Kidney (tissue), 14 donors: ENCODE results near the gene FKBP8. TPM values are rescaled to one million over a fixed set of nuclear protein-coding genes. Genes with fewer than 3 reads are reported as not detected.
A peak's percentile ranks its signal among the peaks of the same experiment; 100 is the strongest.

Source experiments
- DNase-seq, 5 donors: peaks; one replicate each; pipeline ENCODE4 v3.0.0-alpha.2; 2013 to 2020
- FAIRE-seq: peaks from 2 replicates; lab custom pipeline; 2012; peaks lifted over from hg19 to GRCh38; lab: Jason Lieb, UNC
- H3K27ac ChIP-seq, 2 donors: one replicate each; pipeline ENCODE4 v1.7.0; 2013; ENCODE audit warnings: low read depth in 2 of 2, low read length in 2 of 2, inconsistent platforms in 1 of 2
- H3K27me3 ChIP-seq: one replicate; pipeline ENCODE4 v1.7.1; 2013; ENCODE audit warnings: low read length, inconsistent platforms; ENCODE audit not compliant: control insufficient read depth, insufficient read depth
- H3K36me3 ChIP-seq, 3 donors: one replicate each; pipeline versions ENCODE4 v1.7.0 to v1.7.1; 2013; ENCODE audit warnings: low read length in 3 of 3, control low read depth in 1 of 3, inconsistent platforms in 1 of 3; ENCODE audit not compliant: insufficient read depth in 3 of 3, control insufficient read depth in 2 of 3
- H3K4me1 ChIP-seq, 3 donors: one replicate each; pipeline versions ENCODE4 v1.7.0 to v1.7.1; 2013; ENCODE audit warnings: low read length in 3 of 3, inconsistent platforms in 1 of 3, low read depth in 1 of 3; ENCODE audit not compliant: control insufficient read depth in 2 of 3, insufficient read depth in 2 of 3
- H3K4me3 ChIP-seq, 3 donors: one replicate each; pipeline versions ENCODE4 v1.7.0 to v1.8.1; 2013; ENCODE audit warnings: low read length in 3 of 3, control low read depth in 1 of 3, inconsistent platforms in 1 of 3
- H3K9ac ChIP-seq, 3 donors: one replicate each; pipeline versions ENCODE4 v1.7.0 to v1.7.1; 2013; ENCODE audit warnings: low read length in 3 of 3, control low read depth in 1 of 3, inconsistent platforms in 1 of 3
- H3K9me3 ChIP-seq, 3 donors: one replicate each; pipeline versions ENCODE4 v1.7.0 to v1.7.1; 2013; ENCODE audit warnings: low read length in 3 of 3, control low read depth in 1 of 3, inconsistent platforms in 1 of 3; ENCODE audit not compliant: control insufficient read depth in 2 of 3, insufficient read depth in 1 of 3
- intact Hi-C: fragments of 100-400 bp; cut with DNase I; formaldehyde crosslinking; loops from one replicate; pipeline ENCODE4 v1.11.1; 2022
- polyA plus RNA-seq: library from polyadenylated mRNA; stranded (reverse); fragments of 350-450 nt; fragmentation: Illumina TruSeq; extraction: RNeasy Lipid Tissue Mini Kit (QIAGEN cat#74804); gene quantifications from one replicate; pipeline ENCODE4 v1.2.3, GENCODE V29; 2014; ENCODE audit warnings: low read depth, low replicate concordance; ENCODE audit not compliant: insufficient read depth
- total RNA-seq: library from RNA; stranded (reverse); fragmentation: NEBNext Ultra II Directional; extraction: Animal tissue kit (Norgen Biotek cat#: 25700); gene quantifications from one replicate; pipeline ENCODE4 v1.2.1, GENCODE V29; 2021
- TF ChIP-seq, protein P1 (sequence below): IDR thresholded peaks from 3 replicates; pipeline ENCODE4 v1.5.1; 2012; ENCODE audit warnings: mild to moderate bottlenecking, moderate library complexity, borderline replicate concordance; ENCODE audit not compliant: insufficient read depth; ENCODE audit errors: extremely low read depth
- donor health status: control.
- donor health status: control.
- donor health status: control.
- donor health status: control.
- donor health status: control.
- donor health status: DM: yes; HTN: yes; CAD: no.
- donor health status: Normal renal cell carcinoma (clear cell type).

FKBP8 gene
- total and polyA plus RNA-seq, 2 donors from 2014 or later: 207 to 314 TPM

DNA sequence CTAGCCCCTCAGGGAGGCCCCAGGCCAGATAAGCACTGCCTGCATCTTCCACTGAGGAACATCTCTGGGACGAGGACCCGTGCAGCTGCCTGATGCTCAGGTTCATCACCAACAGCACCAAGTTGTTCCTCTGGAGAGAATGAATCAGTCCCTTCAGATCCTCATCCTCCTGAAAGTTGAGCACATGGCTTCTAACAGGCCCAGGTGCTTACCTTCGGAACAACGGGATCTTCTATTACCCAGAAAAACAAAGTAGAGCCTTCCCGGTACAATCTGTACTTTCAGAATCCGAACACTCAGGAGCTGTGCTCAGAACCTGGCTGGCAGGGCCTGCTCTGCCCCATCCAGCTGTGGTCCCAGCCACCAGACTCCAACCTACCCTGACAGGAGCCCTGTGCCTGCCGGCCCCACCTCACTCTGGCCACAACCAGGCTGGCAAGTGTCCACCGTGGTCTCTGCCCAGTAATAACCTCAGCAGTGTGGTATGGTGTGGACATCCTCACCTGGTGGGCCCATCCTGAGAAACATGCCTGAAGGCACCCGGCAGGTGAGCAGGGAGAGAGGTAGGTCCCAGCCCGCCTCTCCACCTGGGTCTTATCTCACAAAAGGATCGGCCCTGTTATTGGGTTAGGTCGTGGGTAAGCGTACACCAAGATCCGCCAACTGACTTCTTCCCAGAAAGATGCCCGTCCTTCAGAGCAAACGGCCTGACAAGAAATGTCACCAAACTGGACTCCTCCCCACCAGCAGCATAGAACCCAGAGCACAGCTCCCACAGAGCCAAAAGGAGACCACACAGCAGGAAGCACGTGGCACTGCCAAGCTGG, 55.6 kb downstream of the FKBP8 start:
- H3K4me1 ChIP-seq: peaks cover 0 to 72% (median 65%) of the 10 kb centered on the region in 3 donors
- no peaks in the 10 kb centered on the region for H3K36me3 ChIP-seq
- DNase-seq (no peak), FAIRE-seq (no peak)
- no peaks in the 10 kb centered on the region for H3K9me3 ChIP-seq
- TF ChIP-seq, protein P1, sequence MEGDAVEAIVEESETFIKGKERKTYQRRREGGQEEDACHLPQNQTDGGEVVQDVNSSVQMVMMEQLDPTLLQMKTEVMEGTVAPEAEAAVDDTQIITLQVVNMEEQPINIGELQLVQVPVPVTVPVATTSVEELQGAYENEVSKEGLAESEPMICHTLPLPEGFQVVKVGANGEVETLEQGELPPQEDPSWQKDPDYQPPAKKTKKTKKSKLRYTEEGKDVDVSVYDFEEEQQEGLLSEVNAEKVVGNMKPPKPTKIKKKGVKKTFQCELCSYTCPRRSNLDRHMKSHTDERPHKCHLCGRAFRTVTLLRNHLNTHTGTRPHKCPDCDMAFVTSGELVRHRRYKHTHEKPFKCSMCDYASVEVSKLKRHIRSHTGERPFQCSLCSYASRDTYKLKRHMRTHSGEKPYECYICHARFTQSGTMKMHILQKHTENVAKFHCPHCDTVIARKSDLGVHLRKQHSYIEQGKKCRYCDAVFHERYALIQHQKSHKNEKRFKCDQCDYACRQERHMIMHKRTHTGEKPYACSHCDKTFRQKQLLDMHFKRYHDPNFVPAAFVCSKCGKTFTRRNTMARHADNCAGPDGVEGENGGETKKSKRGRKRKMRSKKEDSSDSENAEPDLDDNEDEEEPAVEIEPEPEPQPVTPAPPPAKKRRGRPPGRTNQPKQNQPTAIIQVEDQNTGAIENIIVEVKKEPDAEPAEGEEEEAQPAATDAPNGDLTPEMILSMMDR: no peak
- no peak overlapping the region for H3K4me3 ChIP-seq
- intact Hi-C loops: no loop called here
- peak overlapping the region; percentile 77 to 89 for H3K27ac ChIP-seq
- H3K27me3 ChIP-seq: no peaks in the 10 kb centered on the region
- peak overlapping the region in 1 of 3 donors; percentile 53 for H3K9ac ChIP-seq

GRCh38 chr19:18486746-18487145, 56.6 kb downstream of the FKBP8 start:
- Histone ChIP-seq H3K4me1 (peaks cover 0 to 64% (median 63%) of the 10 kb centered on the region in 3 donors), H3K27ac (peak overlapping the region in 1 of 2 donors; percentile 41), H3K36me3 (no peaks in the 10 kb centered on the region), H3K9me3 (no peaks in the 10 kb centered on the region), H3K27me3 (no peaks in the 10 kb centered on the region), H3K9ac (peak overlapping the region in 1 of 3 donors; percentile 5), H3K4me3 (no peak overlapping the region)
- DNase-seq (no peak), FAIRE-seq (no peak)
- TF ChIP-seq, protein P1: no peak
- intact Hi-C loops: no loop called here

GRCh38 chr19:18484992-18485391, 58.4 kb downstream of the FKBP8 start:
- H3K27me3 ChIP-seq: no peaks in the 10 kb centered on the region
- H3K36me3 ChIP-seq: no peaks in the 10 kb centered on the region
- TF ChIP-seq, protein P1: no peak
- DNase-seq (no peak), FAIRE-seq (no peak)
- H3K4me3 ChIP-seq: no peak overlapping the region
- H3K4me1 ChIP-seq: peaks cover 0 to 72% (median 70%) of the 10 kb centered on the region in 3 donors
- peak overlapping the region in 1 of 3 donors; percentile 27 for H3K9ac ChIP-seq
- no peaks in the 10 kb centered on the region for H3K9me3 ChIP-seq
- intact Hi-C loops: no loop called here
- peak overlapping the region; percentile 12 to 45 for H3K27ac ChIP-seq
